GM19395 (cell line): ENCODE data around the gene ARHGAP8.
"Not testable (repeated sequence)": the region's sequence is repeated elsewhere in the genome, so short reads cannot be mapped to it uniquely, and the experiment has no call there.

ENCODE experiments used
- ATAC-seq: cut with Tn5 transposase; IDR thresholded peaks from one replicate; pipeline ENCODE4 v1.9.1; 2021; ENCODE audit warnings: mild to moderate bottlenecking, moderate library complexity; ENCODE audit not compliant: unreplicated experiment

ARHGAP8 gene

DNA sequence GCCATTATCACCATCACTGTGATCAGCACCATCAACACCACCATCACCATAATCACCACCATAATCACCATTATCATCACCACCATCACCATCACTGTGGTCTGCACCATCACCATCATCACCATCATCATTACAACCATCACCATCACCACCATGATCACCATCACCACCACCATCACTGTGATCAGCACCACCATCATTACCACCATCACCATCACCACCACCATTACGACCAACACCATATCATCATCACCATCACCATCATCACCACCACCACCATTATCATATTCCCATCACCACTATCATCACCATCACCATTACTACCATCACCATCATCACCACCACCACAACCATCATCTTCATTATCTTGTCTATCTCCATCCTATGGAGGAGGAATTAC lies 132.2 kb downstream of the ARHGAP8 start:
- ATAC-seq = no peak

DNA sequence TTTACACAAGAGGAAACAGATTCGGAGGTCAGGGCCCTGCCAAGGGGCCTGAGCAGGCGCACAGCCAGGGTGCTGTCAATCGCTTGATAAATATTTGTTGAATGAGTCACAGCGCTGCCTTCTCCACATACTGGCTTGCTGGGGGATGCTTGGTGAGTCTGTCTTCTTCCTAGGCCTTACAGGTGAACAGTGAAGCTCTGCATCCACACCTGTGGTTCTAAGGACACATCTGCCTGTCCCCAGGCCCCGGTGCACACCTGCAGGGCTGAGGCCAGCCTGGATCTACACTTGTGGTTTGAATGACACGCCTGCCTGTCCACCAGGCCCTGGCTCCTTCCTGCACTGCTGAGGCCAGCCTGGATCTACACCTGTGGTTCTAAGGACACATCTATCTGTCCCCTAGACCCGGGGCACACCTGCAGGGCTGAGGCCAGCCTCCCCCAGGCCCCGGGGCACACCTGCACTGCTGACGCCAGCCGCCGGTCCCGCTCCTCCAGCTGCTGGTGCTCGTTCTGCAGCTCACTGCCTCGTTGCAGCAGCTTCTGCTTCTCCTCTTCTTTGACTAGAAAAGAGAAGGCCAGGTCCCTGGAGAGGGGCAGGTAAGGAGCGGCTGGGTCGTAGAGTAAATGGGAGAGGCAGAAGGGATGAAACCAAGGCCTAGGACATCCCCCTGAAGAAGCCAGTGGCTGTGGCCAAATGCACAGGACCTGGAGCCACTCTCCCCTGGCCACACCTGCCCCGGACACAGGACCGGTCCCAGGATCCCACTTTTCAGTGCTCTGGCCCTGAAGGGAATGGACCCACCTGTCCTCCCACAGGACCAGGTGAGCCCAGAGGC lies 132.8 kb downstream of the ARHGAP8 start:
- ATAC-seq = no peak

DNA sequence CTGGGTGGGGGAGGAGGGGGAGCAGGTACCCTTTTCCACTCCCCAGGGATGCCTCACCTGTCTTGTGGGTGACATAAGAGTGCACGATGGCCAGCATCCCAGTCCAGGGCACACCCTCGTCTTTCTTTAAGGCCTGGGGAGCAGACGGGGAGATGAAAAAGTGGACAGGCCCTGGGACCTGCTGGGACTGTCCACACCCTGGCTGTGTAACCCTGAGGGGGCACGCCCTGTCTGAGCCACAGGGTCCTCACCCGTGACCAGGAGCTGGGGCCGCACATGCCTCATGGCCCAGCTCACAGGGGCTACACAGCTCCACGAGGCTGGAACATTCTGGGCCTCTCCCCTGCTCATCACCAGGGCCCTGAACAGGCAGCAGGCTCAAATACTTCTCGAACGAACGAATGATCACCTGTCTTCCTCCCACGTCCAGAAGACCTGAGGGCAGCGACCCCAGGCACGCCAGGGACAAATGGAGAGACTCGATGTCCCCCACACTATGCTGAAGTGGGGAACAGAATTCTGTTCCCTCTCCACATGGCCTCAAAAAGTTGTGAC lies 133.5 kb downstream of the ARHGAP8 start:
- ATAC-seq = no peak

DNA sequence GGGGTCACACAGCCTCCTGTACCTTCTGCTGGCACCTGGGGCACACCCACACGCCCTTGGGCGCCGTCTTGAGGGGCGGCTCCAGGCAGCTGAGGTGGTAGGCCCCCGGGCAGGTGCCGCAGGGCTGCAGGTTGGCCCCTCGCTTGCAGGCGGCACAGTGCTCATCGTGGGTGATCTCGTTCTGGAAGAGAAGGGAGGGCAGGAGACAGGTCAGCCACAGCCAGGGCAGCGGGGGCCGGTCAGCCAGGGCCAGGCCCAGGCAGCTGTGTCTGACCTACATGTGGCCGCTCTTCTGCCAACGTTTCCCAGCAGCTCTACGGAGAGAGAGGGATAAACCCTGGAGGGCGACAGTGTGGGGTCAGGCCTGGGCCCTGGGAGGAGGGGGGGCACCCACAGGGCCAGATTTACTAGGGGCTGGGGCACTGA lies 135.6 kb downstream of the ARHGAP8 start:
- ATAC-seq = no peak

DNA sequence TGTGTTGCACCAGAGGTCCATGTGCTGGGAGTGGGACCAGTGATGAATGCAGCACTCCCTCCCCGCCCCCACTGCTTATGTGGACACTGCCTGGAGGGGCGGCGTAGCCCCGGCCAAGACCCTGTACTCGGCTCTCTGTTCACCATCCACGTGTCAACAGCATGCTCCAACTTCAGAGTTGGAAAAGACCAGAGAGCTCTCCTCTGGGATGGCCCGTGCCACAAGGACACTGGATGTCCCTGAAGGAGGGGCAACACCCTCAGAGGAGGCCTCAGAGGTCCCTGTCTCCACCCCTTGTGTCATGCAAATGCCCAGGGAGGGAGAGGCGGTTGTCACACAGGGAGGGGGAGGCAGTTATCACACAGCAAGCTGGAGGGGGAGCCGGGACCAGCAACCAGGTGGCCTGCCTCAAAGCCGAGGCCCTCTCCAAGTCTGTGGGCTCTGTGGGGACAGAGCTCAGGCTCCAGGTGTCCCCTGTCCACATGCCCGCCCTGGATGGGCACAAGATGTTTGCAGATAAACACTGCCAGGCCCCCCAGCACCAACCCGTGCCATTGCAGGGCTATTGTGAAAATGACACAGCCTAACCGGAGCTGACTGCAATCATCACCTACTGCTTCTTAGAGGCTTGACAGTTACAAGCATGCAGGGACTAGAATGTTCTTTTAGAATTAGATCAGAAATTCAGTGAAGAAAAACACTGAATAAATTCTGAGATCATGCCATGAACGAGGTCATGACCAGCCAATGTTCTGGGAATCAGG lies 136.3 kb downstream of the ARHGAP8 start:
- ATAC-seq = no peak

DNA sequence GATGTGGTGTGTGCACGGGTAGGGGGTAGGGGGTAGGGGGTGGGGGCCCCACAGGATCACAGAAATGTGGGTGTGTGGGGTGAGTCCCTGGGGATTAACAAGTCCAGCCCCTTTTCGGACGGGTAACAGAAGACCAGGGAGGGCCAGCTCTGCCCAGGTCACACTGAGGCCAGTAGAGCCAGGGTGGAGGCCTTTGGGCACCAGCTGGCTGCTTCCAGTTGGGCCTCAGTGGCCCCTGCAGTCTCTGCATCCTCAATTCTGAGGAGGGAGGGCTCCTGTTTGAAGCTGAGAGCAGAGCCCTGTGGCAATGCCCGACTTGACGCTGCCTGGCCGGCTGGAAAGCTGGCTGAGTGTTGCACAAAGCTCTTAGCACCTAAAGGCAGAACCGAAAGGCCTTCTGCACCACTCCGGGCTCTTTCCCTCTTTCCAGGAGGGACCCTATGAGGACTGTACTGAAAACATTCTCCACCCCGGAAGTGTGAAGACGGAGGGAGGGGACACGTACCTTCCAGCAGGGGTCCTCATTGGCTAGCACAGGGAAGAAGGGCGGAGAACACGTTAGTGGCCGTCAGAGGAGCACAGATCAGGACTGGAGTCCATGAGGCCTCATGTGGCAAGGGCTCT lies 137.0 kb downstream of the ARHGAP8 start:
- ATAC-seq = no peak

DNA sequence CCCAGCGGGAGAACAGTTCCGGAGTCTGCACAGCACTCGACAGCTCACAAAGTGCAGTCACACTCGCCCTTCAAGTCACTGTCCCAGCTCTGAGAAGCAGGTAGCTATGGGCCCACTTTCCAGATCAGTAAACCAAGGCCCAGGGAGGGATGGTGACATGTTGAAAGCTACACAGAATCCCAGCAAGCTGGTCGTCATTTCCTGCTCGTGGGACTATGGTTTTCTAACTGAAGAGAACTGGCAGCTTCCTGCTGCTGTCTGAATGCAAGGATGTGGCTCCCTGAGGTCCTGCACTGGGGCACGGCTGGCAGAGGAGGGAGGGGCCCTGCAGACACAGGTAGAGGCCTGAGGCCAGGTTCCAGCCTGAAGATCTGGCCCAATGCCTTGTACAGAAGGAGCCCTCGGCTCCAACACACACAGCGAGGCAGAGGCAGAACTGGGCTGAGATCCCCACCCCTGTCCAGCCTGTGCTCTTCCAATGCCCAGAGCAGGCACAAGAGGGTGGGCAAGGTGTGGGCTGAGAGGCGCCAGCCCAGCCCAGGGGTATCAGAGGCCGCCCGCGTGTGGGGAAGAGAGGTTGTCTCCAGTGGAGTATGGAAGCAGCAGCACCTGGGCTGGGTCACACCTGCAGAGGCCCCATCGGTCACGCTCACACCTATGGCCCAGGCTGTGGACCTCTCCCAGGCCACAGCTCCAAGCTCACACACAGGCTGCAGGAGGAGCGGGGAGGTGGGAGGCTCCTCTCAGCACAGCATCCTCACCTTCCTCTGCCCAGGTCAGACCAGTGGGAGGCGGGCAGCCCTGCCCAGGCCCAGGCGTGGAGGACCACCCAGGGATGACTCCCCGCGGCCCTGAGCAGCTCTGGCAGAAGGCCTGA lies 138.3 kb downstream of the ARHGAP8 start:
- ATAC-seq = no peak

DNA sequence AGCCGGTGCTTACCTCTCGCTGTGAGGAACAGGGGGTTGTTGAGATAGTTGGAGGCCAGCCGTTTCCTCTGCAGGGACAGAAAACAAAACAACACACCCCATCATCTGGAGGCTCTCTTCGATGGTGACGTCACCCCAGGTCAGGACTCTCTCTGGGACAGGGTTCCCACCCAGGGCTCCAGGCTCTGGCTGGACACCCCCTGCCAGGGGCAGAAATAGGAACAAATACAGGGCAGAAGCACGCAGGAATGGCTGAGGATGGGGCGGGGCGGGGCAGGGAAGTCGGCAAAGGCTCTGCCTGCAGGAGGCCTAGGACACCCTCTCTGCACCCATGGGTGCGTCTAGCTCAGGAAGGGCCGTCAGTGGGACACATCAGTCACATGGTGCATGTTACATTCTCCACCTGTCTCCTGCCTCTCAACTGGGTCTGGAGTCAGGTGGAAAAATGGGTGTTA lies 138.9 kb downstream of the ARHGAP8 start:
- ATAC-seq = no peak

DNA sequence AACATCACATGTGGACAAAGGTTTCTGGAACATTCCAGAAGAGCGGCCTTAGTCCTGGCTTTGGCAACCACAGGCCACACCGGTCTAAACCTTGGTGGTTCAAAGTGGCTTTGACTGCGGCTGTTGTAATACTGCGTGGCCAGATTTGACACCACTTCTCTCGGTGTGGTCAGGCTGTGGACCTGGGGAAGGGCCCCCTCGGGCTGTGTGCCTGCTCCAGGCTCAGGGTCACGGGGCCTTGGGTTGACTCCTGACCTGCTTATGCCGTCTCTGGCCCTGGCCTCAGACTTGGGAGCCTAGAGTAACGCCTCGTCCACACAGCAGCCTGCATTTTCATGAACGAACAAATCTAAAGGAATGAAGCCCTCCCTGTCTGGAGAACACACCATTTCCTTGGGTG lies 139.4 kb downstream of the ARHGAP8 start:
- ATAC-seq = no peak

DNA sequence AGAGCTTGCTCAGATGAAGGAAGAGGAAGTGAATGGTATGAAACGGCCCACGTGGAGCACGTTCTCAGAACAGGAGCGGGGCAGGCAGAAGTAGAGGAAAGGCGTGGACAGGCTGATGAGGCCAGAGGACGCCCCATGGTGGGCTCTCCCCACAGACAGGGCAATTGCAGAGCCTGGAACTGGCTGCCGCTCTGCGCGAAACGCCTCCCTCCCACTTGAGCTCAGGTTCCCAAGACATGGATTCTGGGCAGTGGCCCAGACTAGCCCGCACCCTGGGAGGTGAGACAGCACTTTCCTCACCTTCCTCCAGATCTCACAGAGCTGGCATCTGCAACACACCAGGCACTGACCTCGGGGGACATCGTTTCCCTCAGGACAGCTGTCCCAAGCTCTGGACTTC lies 139.9 kb downstream of the ARHGAP8 start:
- ATAC-seq = no peak

DNA sequence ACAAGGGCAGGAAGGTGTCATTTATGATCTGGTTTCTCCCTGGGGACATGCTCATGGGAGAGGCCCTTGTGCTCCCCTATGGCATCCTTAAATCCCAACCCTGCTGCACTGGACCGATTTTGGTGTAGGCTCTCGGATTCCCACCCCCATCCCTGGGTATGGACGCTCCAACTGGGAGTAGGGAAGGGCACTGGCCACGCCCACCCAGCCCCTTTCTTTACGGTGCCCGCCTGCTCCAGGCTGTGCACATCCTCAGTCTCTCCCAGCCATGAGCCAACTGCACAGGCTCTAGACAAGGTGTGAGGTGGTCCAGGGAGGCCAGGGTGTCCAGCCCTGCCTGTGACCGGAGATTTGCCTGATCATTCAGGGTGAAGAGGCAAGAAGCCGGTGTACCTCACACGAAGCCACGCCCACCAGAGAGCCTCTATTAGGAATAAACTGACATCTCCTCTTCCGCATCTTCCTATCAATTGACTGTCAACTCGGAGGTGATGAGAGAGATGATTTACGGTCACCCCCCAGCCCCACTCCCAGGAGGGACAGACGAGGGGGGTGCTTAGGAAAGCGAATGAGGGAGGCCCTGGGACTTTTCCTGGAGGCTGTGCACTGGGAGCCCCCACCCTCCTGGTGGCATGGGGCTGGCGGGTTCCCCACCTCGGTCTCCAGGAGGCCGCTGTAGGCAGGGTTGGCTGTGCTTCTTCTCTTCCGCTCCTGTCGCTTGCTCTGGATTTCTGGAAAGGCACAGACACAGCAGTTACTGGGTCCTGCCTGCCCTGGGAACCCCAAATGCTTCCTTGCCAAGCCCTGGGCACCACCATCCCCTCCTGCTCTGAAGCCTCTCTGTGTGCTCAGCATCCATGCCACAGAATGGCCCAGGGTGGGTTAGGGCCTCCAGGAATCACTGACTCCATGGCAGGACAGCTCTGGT lies 140.7 kb downstream of the ARHGAP8 start:
- ATAC-seq = no peak

DNA sequence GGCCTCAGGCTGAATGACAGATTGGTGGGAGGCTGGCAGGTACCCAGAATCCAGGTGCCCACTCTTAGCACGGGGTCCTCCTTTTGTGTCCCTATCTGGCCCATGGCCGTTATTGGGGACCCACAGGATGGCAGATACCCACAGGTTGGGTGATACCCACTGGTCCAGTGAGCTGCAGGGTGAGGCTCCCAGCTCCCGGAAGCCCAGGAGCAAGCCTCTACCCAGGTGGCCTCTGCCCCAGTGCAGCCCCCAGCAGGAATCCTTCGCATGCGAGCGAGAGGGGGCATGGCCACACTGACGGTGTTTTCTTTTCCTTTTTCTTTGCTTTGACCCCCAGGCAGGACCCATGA lies 141.3 kb downstream of the ARHGAP8 start:
- ATAC-seq = no peak

DNA sequence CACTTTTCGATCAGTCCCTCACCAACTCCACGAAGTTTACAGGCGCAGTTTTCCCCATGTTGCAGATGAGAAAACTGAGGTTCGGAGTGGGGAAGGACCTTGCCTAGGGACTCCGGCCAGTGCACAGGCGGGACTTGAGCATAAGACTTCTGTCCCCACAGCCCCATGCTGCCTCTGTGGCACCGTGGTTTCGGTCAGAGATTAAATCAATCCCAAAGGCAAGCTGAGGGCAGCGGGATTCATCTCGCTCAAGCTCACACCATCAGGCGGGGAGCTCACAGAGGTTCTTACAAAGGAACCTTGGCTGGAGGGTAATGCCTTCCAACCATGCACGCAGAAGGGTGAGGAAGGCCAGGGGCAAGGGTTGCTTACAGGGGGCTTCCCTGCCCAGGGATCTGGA lies 141.9 kb downstream of the ARHGAP8 start:
- ATAC-seq = no peak

DNA sequence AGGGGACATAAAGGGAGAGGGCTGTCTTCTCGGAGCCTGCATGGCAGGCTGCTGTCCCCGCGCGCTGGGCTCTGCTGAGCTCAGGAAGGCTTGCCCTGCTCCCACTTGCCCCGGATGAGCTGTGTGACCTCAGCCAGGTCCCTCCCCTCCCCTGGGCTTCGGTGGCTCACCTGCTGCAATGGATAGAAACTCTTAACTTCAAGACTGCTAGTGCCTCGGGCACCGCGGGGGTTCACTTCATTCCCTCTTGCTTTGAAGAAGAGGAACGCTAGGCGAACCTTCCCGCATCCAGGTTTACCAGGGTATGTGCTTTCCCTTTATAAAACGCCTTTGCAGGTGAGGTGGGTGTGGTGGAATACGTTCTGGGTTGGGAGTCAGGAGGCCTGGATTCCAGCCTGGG lies 142.4 kb downstream of the ARHGAP8 start:
- ATAC-seq = no peak

DNA sequence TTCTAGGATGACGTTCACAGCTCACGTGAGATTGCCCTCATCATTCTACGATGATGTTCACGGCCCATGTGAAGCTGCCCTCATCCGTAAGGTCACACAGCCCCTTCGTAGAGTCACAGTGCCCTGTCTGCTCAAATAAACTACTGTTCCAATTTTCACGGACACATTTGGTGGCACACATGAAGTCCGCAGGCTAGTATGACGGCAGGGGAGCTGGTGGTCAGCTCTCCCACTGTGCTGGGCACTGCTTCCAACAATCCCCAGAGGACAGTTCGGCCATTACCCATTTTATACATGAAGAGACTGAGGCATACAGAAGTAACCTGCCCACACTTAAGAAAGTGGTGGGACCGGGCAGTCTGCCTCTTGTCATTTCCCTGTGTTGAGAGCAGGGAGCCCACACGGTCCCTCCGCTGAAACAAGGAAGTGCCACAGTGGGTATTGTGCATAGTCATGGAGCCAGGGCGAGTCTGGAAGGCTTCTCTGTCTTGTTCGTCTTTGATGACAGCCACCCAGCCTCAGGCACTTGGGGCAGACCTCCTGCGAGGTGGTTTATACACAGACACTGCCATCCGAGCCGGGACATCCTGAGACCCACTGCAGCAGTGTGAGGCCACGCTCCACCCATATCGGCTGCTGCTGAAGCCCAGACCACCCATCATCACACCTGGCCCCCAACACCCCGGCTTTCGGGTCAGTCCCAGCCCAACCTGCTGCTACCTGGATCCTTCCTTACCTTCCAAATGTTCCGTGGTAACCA lies 143.1 kb downstream of the ARHGAP8 start:
- ATAC-seq = no peak

DNA sequence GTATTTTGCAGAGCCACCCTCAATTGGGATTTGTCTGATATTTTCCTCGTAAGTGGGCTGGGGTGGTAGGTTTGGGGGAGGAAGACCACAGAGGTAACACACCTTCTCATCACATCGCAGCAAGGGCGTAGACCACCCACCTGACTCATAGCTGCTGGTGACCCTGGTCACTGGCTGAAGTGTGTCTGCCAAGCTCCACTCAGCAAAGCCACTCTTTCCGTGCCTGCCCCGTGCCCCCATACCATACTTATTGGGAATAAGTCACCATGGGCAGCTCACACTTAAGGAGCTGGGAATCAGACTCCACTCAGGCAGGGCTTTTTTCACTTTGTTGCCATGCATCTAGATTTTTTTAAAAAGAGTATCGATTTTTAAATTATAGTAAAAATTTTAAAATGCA lies 145.9 kb downstream of the ARHGAP8 start:
- ATAC-seq = no peak

DNA sequence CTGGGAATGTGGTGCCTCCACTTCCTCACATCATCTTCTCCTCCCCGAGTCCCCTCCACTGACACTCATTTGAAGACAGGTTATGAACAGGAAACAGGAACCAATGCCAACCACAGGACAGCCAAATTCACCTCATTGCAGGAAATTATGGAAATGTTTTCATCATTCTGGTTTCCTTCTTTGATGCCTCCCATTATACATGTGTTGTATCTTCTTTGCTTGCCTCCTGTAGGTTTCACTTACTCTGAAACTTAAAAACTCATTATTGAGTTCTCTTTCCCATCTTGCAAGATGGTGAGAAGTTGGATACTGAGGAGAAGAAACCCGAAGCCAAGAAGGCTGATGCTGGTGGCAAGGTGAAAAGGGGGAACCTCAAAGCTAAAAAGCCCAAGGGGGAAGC lies 148.9 kb downstream of the ARHGAP8 start:
- ATAC-seq = no peak

DNA sequence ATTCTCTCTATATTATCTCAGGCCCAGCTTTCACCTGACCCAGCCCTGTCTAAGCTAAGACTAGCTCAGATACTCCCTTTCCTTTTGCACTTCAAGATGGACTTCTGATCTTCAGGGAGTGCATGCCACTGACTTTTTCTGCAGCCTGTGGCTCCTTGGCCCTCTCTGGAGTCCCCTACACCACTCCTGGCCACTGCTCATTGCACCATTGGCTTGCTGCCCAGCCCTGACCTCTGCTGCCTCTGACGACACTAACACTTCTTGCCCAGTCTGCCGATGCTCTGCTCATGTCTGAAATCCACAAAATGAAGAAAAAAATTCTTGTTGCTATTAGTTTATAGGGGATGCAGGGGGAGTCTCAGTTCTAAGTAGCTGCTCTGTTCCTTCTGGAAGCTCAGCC lies 150.8 kb downstream of the ARHGAP8 start:
- ATAC-seq = not testable (repeated sequence)
